ENCODE results near the gene MTHFD2.
"Not testable (repeated sequence)": the region's sequence is repeated elsewhere in the genome, so short reads cannot be mapped to it uniquely, and the experiment has no call there.

MTHFD2 gene

DNA sequence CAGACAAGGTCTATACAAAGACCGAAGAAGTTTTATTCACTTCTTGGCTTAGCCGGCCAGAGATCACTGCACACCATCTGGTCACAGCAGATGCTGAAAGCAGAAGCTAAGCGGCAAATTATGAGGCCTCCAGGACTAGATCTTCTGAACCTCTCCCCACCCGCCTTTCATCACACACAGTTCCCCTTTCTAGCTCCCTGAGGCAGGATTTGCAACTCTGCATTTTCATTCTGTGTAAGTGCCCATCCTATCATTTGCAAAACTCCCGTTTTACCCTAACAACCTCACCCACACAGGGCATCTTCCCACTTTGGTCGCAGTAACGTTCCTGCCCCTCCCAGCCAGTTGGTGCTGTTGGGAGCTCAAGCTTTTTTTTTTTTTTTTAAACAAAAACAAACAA, 16.7 kb upstream of the MTHFD2 start:
- H3K4me1 ChIP-seq (ENCODE audit: control insufficient read depth, low read length) = peaks cover 76% of the 10 kb centered on the region
- no peaks in the 10 kb centered on the region for H3K27me3 ChIP-seq (ENCODE audit: control insufficient read depth, low read length)
- H3K79me2 ChIP-seq (ENCODE audit: control insufficient read depth, low read length) = peaks cover 23% of the 10 kb centered on the region
- H3K9me2 ChIP-seq (replicated peaks; ENCODE audit: control insufficient read depth, low read length) = no peaks in the 10 kb centered on the region
- H3K36me3 ChIP-seq (ENCODE audit: control insufficient read depth, low read length) = peaks cover 17% of the 10 kb centered on the region
- peak overlapping the region; percentile 76 for H3K4me2 ChIP-seq (ENCODE audit: low read length)
- peak overlapping the region; percentile 93 for H3K27ac ChIP-seq (ENCODE audit: low read depth, low read length)
- no peak for TF ChIP-seq EZH2phosphoT487 (IDR thresholded peaks at IDR 0.05; ENCODE audit: borderline replicate concordance, low read length)
- TF ChIP-seq, protein P1, sequence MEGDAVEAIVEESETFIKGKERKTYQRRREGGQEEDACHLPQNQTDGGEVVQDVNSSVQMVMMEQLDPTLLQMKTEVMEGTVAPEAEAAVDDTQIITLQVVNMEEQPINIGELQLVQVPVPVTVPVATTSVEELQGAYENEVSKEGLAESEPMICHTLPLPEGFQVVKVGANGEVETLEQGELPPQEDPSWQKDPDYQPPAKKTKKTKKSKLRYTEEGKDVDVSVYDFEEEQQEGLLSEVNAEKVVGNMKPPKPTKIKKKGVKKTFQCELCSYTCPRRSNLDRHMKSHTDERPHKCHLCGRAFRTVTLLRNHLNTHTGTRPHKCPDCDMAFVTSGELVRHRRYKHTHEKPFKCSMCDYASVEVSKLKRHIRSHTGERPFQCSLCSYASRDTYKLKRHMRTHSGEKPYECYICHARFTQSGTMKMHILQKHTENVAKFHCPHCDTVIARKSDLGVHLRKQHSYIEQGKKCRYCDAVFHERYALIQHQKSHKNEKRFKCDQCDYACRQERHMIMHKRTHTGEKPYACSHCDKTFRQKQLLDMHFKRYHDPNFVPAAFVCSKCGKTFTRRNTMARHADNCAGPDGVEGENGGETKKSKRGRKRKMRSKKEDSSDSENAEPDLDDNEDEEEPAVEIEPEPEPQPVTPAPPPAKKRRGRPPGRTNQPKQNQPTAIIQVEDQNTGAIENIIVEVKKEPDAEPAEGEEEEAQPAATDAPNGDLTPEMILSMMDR (IDR thresholded peaks at IDR 0.05; ENCODE audit: low read depth, low read length, poor library complexity, severe bottlenecking) = no peak
- H4K20me1 ChIP-seq (ENCODE audit: control insufficient read depth, insufficient read depth, low read depth, low read length) = peaks cover 10% of the 10 kb centered on the region
- peak overlapping the region; percentile 60 for H3K4me3 ChIP-seq (ENCODE audit: low read length)
- peaks cover 52% of the 10 kb centered on the region for H3F3A ChIP-seq (ENCODE audit: control insufficient read depth, insufficient read depth)
- no peaks in the 10 kb centered on the region for H3K9me3 ChIP-seq (ENCODE audit: control insufficient read depth, insufficient read depth, low read length)

DNA sequence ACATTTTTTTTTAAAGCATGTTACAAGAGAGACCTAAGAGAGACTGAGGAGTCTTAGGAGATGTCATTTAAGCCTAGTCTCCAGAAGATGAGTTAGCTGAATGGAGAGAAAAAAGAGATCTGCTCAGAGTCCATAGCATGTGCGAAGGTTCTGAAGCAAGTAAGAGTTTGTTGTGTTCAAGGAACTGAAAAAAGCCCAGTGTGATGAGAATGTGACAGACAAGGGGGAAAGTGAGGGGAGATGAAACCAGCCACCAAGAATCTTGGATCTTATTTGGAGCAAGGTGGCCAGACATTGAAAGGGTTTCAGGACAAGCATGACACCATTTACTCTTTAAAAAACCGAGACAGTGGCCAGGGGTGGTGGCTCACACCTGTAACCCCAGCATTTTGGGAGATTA, 14.5 kb upstream of the MTHFD2 start:
- Histone ChIP-seq H3F3A (ENCODE audit: control insufficient read depth, insufficient read depth) (peaks cover 57% of the 10 kb centered on the region), H4K20me1 (ENCODE audit: control insufficient read depth, insufficient read depth, low read depth, low read length) (no peaks in the 10 kb centered on the region), H3K4me1 (ENCODE audit: control insufficient read depth, low read length) (peaks cover 87% of the 10 kb centered on the region), H3K4me3 (ENCODE audit: low read length) (peak overlapping the region; percentile 25), H3K9me2 (replicated peaks; ENCODE audit: control insufficient read depth, low read length) (no peaks in the 10 kb centered on the region), H3K79me2 (ENCODE audit: control insufficient read depth, low read length) (peaks cover 5% of the 10 kb centered on the region), H3K9me3 (ENCODE audit: control insufficient read depth, insufficient read depth, low read length) (no peaks in the 10 kb centered on the region), H3K27me3 (ENCODE audit: control insufficient read depth, low read length) (no peaks in the 10 kb centered on the region), H3K27ac (ENCODE audit: low read depth, low read length) (peak overlapping the region; percentile 91), H3K4me2 (ENCODE audit: low read length) (peak overlapping the region; percentile 28), H3K36me3 (ENCODE audit: control insufficient read depth, low read length) (no peaks in the 10 kb centered on the region)
- TF ChIP-seq, protein P1 (IDR thresholded peaks at IDR 0.05; ENCODE audit: low read depth, low read length, poor library complexity, severe bottlenecking) = no peak
- no peak for TF ChIP-seq EZH2phosphoT487 (IDR thresholded peaks at IDR 0.05; ENCODE audit: borderline replicate concordance, low read length)

DNA sequence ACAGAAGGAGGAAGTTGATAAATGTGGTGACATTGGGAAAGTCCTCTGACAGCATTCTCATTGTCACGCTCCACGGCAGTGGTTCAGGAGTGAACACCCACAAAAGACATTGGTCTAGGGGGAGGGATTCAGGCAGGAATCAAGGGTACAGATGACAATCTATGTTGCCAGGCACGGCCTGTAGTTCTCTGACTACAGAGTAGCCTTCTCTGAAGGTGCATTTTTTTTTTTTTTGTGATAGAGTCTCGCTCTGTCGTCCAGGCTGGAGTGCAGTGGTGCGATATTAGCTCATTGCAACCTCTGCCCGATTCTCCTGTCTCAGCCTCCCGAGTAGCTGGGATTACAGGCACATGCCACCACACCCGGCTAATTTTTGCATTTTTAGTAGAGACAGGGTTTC, 12.4 kb upstream of the MTHFD2 start:
- H3K4me1 ChIP-seq (ENCODE audit: control insufficient read depth, low read length) = peaks cover 75% of the 10 kb centered on the region
- H3K36me3 ChIP-seq (ENCODE audit: control insufficient read depth, low read length) = no peaks in the 10 kb centered on the region
- no peaks in the 10 kb centered on the region for H4K20me1 ChIP-seq (ENCODE audit: control insufficient read depth, insufficient read depth, low read depth, low read length)
- peak overlapping the region; percentile 66 for H3K4me2 ChIP-seq (ENCODE audit: low read length)
- H3K4me3 ChIP-seq (ENCODE audit: low read length) = peak overlapping the region; percentile 47
- no peaks in the 10 kb centered on the region for H3K27me3 ChIP-seq (ENCODE audit: control insufficient read depth, low read length)
- H3K9me3 ChIP-seq (ENCODE audit: control insufficient read depth, insufficient read depth, low read length) = no peaks in the 10 kb centered on the region
- no peaks in the 10 kb centered on the region for H3K9me2 ChIP-seq (replicated peaks; ENCODE audit: control insufficient read depth, low read length)
- H3F3A ChIP-seq (ENCODE audit: control insufficient read depth, insufficient read depth) = peaks cover 35% of the 10 kb centered on the region
- H3K27ac ChIP-seq (ENCODE audit: low read depth, low read length) = peak overlapping the region; percentile 91
- no peaks in the 10 kb centered on the region for H3K79me2 ChIP-seq (ENCODE audit: control insufficient read depth, low read length)
- TF ChIP-seq, protein P1 (IDR thresholded peaks at IDR 0.05; ENCODE audit: low read depth, low read length, poor library complexity, severe bottlenecking) = no peak
- TF ChIP-seq EZH2phosphoT487 (IDR thresholded peaks at IDR 0.05; ENCODE audit: borderline replicate concordance, low read length) = no peak

- not testable (repeated sequence) for H3K4me3 ChIP-seq (ENCODE audit: low read length); H3K27me3 ChIP-seq (ENCODE audit: control insufficient read depth, low read length); H3K9me3 ChIP-seq (ENCODE audit: control insufficient read depth, insufficient read depth, low read length); H3K79me2 ChIP-seq (ENCODE audit: control insufficient read depth, low read length); H3K36me3 ChIP-seq (ENCODE audit: control insufficient read depth, low read length); H3K9me2 ChIP-seq (replicated peaks; ENCODE audit: control insufficient read depth, low read length); H4K20me1 ChIP-seq (ENCODE audit: control insufficient read depth, insufficient read depth, low read depth, low read length)
- Histone ChIP-seq H3K4me1 (ENCODE audit: control insufficient read depth, low read length) (peaks cover 76% of the 10 kb centered on the region), H3K4me2 (ENCODE audit: low read length) (peak overlapping the region; percentile 66), H3K27ac (ENCODE audit: low read depth, low read length) (peak overlapping the region; percentile 91), H3F3A (ENCODE audit: control insufficient read depth, insufficient read depth) (peaks cover 30% of the 10 kb centered on the region)
Measured at GRCh38 chr2:74186706-74187105, 11.7 kb upstream of the MTHFD2 start.

Measured in DOHH2 (cell line).